NCI-H2227 treated with DMSO at 0.1 percent for 48 hours (cell line): ENCODE measurements around the gene SRC.

Experiments
- DNase-seq: peaks from one replicate; lab custom pipeline; 2025; lab: John Stamatoyannopoulos, UW

The SRC gene

DNA sequence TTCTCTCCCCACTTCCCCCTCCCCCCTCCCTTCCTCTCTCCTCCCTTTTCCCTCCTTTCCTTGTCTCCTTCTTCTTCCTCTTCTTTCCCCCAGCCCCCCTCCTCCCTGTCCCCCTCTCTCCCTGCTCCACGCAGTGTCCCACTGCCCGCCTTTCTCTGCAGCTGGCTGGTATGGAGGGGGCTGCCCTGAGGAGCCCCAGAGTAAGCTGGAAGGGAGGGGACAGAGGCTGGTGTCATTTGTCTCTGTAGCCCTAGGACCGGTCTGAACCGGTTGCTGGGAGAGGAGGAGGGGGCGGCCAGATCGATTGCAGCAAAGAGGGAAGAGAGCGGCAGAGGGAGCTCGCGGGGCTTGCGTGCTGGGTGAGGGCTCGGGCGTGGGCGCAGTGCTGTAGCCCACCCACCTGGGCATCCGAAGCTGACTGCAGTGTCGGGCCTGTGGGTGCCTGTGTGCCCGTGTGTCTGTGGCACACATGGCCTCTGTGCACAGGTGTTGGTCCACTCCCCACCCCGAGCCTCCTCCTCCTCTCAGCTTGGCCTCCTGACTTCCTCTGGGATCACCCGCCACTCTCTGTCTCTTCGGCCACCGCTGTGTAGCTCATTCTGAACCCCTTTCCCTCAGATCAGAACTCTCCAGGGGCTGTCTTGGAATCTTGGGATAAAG lies 50.6 kb downstream of the SRC start:
- DNase-seq, result peak; percentile 83

DNA sequence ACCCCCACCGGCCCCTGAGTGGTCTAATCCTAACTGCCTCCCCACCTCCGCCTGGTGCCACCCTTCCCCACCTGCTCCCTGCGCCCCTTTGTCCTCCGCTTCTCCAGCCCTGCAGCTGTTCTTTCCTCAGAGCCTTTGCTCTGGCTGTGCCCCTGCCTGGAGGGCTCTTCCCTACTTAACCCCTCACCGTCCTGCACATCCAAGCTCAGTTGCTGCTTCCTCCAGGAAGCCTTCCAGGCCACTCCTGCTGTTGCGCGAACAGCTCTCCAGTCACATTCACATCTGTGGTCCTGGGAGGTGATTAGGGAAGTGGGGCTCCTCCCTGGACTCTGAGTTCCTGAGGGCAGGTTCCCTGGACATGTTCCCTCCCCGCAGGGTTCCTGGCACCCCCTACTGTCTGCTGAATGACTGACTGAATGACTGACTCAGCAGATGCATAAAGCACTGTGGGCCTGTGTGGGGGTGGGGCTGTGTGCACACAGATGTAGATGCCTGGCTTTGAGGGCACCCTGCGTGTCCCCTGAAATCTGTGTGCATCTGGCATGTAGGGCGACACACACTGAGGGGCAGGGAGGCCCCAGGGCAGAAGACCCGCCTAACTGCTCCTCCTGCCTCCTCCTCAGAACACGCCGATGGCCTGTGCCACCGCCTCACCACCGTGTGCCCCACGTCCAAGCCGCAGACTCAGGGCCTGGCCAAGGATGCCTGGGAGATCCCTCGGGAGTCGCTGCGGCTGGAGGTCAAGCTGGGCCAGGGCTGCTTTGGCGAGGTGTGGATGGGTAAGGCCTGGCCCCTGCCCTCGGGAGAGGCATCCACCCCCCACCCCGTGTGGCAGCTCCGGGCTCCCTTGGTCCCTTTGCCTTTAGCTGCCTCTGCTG lies 51.4 kb downstream of the SRC start:
- no peak for DNase-seq

DNA sequence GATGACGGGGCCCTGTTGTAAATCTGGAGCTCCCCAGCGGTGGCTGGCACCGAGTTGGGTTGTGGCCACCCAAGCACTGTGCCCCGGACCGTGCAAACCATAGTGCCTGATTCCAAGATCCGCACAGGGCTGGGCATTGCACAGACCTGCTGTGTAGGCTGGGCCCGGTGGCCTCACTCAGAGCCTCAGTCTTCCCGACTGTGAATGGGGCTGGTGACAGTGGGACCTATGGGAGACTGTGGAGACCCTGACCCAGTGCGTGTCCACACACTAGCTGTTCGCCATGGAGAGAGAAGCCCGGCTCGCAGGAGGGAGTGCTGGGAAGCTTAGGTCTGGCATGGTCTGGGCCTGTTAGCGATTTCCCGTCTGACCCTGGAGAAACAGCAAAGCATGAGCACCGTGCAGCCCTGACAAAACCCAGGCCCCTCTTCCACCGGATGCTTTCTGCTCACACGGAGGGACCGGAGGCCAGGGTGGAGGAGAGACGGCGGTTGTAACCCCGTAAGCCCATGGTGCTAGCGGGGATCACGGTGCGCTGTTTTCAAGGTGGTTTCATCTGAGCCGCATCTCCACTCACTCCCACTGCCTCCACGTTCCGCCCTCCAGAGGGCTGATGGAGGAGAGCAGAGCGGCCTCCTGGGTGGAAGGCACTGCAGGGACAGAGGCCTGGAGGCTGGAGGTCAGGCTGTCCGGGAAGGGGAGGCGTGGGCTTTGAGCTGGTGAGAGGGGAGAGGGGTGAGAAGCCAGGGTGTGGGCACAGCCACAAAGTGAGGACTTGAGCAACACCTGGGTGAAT lies 52.2 kb downstream of the SRC start:
- no peak for DNase-seq

DNA sequence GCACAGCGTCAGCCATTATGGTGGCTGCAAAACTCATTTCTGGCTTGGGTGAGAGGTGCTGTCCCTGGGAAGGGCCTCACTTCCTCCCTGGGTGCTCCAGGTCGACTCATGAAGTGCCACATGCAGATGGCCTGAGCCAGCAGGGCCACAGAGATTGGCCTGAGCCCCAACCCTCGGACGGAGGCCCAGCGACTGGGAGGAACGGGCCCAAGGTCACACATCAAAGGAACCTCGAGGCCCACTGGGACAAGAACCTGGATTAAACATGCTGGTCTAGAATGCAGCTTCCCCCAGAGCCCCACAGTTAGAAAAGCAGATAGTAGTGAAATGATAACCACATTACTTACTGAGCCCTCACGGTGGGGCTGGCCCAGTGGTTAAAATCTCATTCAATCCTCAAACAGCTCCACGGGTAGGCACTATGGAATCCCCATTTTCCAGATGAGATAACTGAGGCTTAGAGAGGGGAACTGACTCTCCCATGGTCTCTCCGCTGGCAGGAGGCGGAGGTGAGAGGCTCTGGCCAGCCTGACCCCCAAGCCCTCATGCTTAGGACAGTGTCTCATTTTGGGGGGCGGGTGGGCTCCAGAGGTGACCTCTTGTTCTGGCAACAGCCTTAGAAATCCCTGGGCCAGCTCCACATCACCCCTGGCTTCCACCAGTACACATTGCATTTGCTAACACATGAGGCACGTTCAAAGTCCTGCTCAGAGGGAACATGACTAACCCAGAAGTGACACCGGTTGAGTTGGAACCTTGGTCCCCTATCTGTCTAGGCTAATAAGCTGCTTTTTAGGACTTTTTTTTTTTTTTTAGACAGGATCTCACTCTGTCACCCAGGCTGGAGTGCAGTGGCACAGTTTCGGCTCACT lies 53.0 kb downstream of the SRC start:
- no peak for DNase-seq

DNA sequence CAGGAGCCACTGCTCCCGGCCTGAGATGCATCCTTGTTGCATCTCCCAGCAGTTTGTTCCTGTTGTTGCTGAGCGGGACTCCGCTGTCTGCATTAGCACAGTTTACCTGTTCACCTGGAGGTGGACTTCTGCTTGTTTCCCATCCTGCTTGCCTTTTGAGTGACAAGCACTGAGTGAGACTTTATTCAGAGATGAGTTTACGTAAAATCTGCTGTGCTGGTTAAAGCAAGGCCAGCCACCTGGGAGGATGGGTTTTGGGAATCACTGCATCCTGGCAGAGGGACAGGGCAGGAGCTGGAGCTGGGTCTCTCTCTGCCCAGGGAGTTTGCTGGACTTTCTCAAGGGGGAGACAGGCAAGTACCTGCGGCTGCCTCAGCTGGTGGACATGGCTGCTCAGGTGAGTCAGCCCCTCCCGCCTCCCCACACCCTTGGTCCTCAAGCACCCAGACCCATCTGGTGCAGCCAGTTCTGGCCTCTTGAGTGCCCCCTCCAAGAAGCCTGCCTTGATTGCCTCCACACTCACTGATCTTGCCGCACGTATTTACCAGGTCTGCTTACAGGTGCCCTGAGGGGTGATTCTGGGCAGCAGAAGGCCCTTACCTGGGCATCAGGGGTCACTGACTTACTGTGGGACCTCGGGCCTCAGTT lies 55.5 kb downstream of the SRC start:
- DNase-seq, result no peak

DNA sequence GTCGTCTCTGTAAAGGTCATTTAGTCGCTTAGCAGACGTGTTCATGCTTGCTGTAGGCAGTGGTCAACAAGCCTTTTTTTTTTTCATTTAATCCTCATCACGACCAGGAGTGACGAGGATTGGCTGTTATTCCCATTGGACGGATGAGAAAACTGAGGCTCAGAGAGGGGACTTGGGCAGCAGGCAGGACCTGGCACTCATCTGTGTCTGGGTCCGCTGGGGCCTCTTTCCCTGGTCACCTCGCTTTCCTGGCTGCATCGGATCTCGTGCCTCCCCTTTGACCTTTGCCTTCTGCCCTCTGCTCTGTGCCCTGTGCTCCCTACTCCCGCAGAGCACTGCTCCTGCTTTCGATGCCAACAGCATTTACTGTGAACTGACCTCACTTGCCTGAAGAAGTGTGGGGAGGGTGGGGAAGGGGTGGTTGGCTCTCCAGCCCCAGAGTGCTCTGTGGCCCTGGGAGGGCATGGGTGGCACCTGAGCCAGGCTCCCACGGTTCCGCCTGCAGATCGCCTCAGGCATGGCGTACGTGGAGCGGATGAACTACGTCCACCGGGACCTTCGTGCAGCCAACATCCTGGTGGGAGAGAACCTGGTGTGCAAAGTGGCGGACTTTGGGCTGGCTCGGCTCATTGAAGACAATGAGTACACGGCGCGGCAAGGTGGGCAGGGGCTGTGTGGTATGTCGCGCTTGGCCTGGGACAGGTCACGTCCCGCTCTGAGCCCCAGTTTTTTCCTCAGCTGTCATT lies 56.2 kb downstream of the SRC start:
- DNase-seq, result no peak

DNA sequence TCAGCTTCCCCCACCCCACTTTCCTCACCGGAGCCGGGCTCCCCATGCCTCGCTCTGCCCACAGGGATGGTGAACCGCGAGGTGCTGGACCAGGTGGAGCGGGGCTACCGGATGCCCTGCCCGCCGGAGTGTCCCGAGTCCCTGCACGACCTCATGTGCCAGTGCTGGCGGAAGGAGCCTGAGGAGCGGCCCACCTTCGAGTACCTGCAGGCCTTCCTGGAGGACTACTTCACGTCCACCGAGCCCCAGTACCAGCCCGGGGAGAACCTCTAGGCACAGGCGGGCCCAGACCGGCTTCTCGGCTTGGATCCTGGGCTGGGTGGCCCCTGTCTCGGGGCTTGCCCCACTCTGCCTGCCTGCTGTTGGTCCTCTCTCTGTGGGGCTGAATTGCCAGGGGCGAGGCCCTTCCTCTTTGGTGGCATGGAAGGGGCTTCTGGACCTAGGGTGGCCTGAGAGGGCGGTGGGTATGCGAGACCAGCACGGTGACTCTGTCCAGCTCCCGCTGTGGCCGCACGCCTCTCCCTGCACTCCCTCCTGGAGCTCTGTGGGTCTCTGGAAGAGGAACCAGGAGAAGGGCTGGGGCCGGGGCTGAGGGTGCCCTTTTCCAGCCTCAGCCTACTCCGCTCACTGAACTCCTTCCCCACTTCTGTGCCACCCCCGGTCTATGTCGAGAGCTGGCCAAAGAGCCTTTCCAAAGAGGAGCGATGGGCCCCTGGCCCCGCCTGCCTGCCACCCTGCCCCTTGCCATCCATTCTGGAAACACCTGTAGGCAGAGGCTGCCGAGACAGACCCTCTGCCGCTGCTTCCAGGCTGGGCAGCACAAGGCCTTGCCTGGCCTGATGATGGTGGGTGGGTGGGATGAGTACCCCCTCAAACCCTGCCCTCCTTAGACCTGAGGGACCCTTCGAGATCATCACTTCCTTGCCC lies 57.4 kb downstream of the SRC start:
- no peak for DNase-seq

DNA sequence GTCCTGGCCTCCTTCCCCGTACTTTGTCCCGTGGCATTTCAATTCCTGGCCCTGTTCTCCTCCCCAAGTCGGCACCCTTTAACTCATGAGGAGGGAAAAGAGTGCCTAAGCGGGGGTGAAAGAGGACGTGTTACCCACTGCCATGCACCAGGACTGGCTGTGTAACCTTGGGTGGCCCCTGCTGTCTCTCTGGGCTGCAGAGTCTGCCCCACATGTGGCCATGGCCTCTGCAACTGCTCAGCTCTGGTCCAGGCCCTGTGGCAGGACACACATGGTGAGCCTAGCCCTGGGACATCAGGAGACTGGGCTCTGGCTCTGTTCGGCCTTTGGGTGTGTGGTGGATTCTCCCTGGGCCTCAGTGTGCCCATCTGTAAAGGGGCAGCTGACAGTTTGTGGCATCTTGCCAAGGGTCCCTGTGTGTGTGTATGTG lies 58.5 kb downstream of the SRC start:
- DNase-seq, result no peak

DNA sequence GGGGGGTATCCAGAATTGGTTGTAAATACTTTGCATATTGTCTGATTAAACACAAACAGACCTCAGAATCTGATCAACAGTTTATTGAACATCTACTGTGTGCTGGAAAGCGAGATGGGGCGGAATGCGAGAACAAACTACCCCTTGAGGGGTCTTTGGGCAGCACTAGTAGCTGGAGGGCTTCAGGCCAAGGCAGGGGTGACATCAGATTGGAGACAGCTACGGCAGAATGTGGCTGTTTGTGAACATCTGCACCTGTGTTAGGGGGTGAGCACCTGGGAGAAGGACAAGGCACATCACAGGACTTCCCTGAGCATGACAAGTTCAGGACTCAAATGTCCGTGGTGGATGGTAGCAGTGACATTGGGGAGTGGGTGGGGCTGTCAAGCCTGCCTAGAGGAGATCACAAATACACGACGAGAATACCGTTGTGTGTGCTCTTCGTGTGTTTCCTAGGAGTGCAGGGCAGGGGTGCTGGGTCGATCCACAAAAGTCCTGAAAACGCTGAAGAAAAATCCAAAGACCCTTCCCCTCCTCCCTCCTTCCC lies 59.5 kb downstream of the SRC start:
- DNase-seq, result no peak

DNA sequence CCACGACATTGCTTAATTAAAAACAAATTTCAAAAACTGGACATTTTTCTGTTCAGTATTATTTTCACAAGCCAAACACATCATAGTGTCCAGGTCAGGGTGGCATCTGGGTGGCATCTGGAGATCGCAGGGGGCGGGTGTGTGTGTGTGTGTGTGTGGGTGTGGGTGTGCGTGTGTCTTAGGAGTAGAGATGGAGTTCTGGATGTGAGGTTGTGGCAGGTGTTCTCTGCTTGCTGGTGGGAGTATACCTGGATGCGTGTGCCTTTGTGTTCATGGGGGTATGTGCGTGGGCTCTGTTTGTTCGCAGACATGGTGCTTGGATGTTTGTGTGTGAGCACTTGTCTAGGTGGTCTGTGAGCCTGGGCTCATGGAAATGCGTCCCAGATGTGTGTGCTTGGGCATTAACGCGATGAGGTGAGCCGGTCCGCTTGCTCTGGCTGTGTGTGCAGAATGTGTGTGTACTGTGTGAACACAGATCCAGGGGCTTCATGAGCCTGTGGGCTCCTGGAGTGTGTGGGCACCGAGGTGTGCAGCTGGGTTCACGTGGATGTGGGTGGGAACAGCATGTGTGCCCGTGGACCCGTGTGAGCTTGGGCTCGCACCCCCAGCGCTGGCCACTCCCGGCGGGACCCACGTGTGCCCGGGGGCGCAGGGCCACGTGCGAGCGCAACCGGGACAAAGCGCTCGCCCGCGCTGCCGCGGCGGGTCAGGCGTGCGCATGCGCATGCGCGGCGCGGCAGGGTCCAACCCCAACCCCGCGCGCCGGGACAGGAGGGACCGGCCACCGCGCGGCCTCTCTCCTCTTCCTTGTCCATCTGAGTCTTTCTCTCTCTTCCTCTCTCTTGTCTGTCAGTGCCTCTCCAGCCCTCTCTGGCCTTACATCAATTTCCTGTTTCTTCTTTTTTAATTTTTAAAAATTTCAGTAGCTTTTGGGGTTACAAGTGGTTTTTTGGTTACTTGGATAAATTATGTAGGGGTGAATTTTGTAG lies 60.4 kb downstream of the SRC start:
- peak; percentile 50 for DNase-seq

DNA sequence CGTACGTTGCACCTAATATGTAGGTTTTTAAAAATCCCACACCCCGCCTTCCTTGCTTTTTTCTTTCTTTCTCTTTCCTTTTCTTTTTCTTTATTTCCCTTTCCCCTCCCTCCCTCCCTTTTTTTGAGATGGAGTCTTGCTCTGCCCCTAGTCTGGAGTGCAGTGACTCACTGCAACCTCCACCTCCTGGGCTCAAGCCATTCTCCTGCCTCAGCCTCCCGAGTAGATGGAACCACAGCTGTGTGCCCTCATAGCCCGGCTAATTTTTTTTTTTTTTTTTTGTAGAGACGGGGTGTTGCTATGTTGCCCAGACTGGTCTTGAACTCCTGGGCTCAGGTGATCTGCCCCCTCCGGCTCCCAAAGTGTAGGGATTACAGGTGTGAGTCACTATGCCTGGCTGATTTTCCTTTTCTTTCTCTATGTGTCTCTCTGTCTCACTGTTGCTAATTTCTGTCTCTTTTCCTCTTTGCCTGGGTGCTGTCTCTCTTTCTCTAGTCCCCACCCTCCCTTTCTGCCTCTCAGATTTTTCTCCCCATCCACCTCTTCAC lies 61.2 kb downstream of the SRC start:
- DNase-seq, result no peak

DNA sequence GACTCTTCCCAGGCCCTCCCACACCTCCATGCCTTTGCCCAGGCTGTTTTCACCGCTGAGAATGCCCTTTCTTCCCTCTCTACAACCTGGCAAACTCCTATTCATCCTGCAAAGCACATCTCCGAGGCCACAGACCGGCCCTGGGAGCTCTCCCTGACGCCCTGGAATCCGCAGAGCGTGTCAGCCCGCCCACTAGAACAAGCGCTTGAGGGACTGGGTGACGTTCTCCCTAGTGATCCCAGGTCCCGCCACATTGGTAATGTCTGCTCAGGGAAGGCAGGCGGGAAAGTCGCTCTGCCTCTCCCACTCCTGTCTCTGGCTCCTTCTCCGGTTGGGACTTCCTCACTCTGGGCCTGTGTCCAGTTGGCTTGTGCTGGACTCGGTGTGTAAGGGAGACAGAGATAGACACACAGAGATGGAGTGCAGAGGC lies 61.6 kb downstream of the SRC start:
- DNase-seq, result no peak

DNA sequence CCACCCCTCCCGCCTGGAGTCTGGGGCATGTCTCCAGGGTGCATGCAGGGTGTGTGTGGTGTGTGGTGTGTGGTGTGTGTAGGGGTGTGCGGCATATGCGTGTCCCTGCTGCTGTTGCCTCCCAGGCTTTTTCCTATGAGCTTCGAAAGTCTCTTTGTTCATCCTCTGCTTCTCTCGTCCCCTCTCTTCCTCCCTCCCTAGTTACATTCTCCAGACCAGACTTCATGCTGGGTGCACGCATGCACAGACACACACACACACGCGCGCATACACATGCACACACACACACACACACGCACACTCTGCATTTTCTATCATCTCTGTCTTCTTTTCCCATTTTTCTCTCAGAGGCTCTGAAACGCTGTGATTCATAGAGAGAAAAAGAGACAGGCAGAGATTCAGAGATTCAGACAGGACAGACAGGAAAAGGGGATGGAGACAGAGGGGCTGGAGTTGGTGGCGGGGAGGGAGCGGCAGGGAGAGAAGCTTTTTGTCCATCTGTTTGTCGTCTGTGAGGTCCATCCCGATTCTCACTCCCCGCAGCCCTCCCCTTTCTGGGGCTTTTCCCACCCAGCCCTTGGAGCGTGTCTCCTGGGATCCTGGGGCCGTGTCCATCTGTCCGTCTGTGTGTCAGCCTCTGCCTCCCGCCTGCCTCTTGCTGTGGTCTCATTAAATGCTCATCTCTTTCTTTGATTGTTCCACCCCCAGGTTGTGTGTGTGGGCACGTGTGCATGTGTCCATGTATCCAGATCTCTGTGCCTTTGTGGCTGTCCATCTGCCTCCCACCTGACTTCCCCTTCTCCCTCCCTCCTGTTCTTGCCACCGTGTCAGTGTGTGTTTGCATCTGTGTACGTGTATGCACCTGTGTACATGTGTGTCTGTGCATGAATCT lies 62.6 kb downstream of the SRC start:
- DNase-seq, result peak; percentile 32

DNA sequence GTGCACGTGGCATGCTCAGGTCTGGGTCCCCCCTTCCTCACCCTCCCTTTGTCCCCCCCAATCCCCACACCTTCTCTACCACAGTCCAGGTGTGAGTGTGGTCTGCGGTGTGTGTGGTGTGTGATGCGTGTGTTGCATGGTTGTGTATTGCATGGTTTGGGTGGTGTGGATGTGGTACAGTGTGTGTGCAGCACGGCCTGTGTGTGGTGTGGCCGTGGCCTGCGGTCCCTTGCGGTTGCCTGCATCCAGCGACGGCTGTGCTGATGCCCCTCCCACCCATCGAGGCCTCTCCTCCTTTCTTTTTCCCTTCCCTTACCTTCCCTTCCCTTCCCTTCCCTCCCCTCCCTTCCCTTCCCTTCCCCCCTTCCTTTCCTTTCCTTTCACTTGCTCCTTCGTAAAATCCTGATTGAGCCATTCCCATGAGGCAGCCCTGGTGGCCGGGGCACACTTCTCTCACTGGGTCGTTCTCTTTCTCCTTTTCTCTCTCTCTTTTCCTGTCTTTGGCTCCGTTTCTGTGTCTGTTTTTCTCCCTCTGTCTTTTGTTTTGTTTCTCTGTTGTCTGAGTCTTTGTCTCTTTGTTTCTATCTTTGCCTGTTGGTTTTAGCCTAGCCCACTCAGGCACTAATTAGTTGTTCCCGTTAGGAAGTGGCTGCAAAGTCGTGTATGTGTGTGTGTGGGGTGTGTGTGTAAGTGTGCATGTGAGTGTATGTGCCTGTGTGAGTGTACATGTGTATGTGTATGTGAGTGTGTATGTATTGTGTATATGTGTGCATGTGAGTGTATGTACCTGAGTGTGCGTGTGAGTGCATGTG lies 65.7 kb downstream of the SRC start:
- peak; percentile 38 for DNase-seq

DNA sequence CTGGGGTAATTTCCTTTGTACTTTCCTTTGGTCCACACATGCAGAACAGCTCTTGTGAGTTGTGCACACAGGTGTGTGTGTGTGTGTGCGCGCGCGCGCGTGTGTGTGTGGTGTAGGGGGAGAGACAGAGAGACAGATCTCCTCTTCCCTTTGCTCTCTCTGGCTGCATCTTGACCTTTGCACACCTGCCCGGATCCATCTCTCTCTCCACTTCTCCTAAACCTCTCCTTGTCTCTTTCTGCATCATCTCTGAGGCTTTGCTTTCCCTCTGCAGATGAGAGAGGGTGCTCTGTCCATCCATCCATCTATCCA lies 67.0 kb downstream of the SRC start:
- DNase-seq, result no peak

DNA sequence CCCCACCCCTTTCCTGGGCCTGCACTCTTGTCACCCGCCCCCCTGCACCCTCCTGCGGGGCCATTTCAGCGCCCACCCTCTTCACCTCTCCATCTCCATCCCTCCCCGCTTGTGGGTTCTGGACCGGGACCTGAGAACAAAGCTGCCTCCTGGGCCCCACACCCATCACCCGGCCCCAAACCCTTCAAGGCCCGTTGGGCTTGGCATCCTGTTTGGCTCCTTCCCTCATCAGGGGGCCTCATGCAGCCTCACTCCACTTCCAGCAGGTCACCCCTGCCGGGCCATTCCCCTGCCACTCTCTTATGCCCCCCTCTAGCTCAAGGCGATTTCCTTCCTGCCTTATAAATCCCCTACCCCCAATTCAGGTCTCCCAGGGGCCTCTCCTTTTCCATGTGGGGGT lies 67.4 kb downstream of the SRC start:
- DNase-seq, result no peak
